Tibial artery (tissue), 4 donors: ENCODE results near the gene BRAT1.

ENCODE experiments used
- DNase-seq, 2 donors: peaks; one replicate each; pipeline ENCODE4 v3.0.0-alpha.2; 2019
- H3K27ac ChIP-seq, 2 donors: fragments of 200-600 bp; sonication (generic) in 1 of 2; 1 replicate in 1 of 2; 2 replicates in 1 of 2; pipeline ENCODE4 v1.5.1; 2018 to 2019; ENCODE audit warnings: mild to moderate bottlenecking in 1 of 2
- H3K27me3 ChIP-seq, 2 donors: fragments of 200-600 bp; sonication (generic) in 1 of 2; one replicate each; pipeline versions ENCODE4 v1.5.1 to v1.6.0; 2016 to 2019
- H3K36me3 ChIP-seq, 3 donors: fragments of 200-600 bp; sonication (generic) in 2 of 3; one replicate each; pipeline ENCODE4 v1.5.1; 2016 to 2019; ENCODE audit warnings: mild to moderate bottlenecking in 2 of 3
- H3K4me1 ChIP-seq, 4 donors: fragments of 200-600 bp; sonication (generic) in 2 of 4; 1 replicate in 3 of 4; 2 replicates in 1 of 4; pipeline ENCODE4 v1.5.1; 2016 to 2019
- H3K4me3 ChIP-seq, 2 donors: fragments of 200-600 bp; sonication (generic) in 1 of 2; 1 replicate in 1 of 2; 2 replicates in 1 of 2; pipeline ENCODE4 v1.5.1; 2018 to 2019; ENCODE audit warnings: mild to moderate bottlenecking in 2 of 2
- H3K9me3 ChIP-seq, 3 donors: fragments of 200-600 bp; sonication (generic) in 1 of 3; one replicate each; pipeline ENCODE4 v1.5.1; 2016 to 2019
- CTCF ChIP-seq, 2 experiments: fragments of 200-600 bp in 1 of 2; fragments of 450-650 bp in 1 of 2; IDR thresholded peaks; one replicate each; pipeline ENCODE4 v1.5.1; 2017 to 2019; ENCODE audit warnings: antibody characterized with exemption in 2 of 2, mild to moderate bottlenecking in 1 of 2, moderate library complexity in 1 of 2
- intact Hi-C: fragments of 100-400 bp; cut with DNase I; formaldehyde crosslinking; loops from one replicate; pipeline ENCODE4 v1.15.0; 2023; ENCODE audit warnings: low total_unique reads

The BRAT1 gene

GRCh38 chr7:2582006-2582735 is 26.8 kb upstream of the BRAT1 start:
- H3K4me3 ChIP-seq, result no peak overlapping the region
- intact Hi-C loops, result no loop called here
- no peak for DNase-seq
- peaks cover 22 to 54% (median 34%) of the 10 kb centered on the region in 3 donors for H3K36me3 ChIP-seq
- TF ChIP-seq CTCF (IDR thresholded peaks at IDR 0.05), result no peak
- no peaks in the 10 kb centered on the region for H3K27me3 ChIP-seq
- no peaks in the 10 kb centered on the region for H3K9me3 ChIP-seq
- H3K27ac ChIP-seq, result no peak overlapping the region
- H3K4me1 ChIP-seq, result no peaks in the 10 kb centered on the region

DNA sequence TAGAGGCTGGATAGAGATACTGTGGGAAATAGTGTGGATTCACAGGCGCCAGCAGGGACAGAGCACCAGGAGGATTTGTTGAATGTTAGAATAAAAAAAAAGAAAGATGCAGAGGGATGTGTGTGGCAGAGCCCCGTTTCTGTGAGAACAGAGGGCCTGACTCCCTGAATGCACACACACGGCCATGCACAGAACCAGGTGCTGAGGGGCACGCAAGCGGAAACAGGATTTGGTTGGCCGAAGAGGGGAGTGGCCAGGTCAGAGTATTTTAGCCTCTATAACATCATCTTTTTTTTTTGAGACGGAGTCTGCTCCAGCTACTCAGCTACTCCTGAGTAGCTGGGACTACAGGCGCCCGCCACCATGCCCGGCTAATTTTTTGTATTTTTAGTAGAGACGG is 25.3 kb upstream of the BRAT1 start:
- Histone ChIP-seq H3K36me3 (peaks cover 15 to 43% (median 21%) of the 10 kb centered on the region in 3 donors), H3K9me3 (no peaks in the 10 kb centered on the region), H3K4me3 (no peak overlapping the region), H3K27me3 (no peaks in the 10 kb centered on the region), H3K27ac (no peak overlapping the region), H3K4me1 (no peaks in the 10 kb centered on the region)
- no peak for TF ChIP-seq CTCF (IDR thresholded peaks at IDR 0.05)
- DNase-seq, result no peak
- intact Hi-C loops, result no loop called here

- no peaks in the 10 kb centered on the region for H3K27me3 ChIP-seq
- no peak overlapping the region for H3K27ac ChIP-seq
- no peaks in the 10 kb centered on the region for H3K9me3 ChIP-seq
- no peak for TF ChIP-seq CTCF (IDR thresholded peaks at IDR 0.05)
- no peak for DNase-seq
- H3K4me1 ChIP-seq, result no peaks in the 10 kb centered on the region
- no peak overlapping the region for H3K4me3 ChIP-seq
- intact Hi-C loops, result no loop called here
- peaks cover 11 to 48% (median 18%) of the 10 kb centered on the region in 3 donors for H3K36me3 ChIP-seq
These were observed 22.8 kb upstream of the BRAT1 start for GRCh38 chr7:2577914-2578680.

- intact Hi-C loops, result no loop called here
- Histone ChIP-seq H3K36me3 (peaks cover 11 to 53% (median 22%) of the 10 kb centered on the region in 3 donors), H3K4me1 (no peaks in the 10 kb centered on the region), H3K4me3 (no peak overlapping the region), H3K27ac (no peak overlapping the region), H3K9me3 (no peaks in the 10 kb centered on the region), H3K27me3 (no peaks in the 10 kb centered on the region)
- no peak for TF ChIP-seq CTCF (IDR thresholded peaks at IDR 0.05)
- no peak for DNase-seq
These were observed 21.6 kb upstream of the BRAT1 start for GRCh38 chr7:2576742-2577491.

DNA sequence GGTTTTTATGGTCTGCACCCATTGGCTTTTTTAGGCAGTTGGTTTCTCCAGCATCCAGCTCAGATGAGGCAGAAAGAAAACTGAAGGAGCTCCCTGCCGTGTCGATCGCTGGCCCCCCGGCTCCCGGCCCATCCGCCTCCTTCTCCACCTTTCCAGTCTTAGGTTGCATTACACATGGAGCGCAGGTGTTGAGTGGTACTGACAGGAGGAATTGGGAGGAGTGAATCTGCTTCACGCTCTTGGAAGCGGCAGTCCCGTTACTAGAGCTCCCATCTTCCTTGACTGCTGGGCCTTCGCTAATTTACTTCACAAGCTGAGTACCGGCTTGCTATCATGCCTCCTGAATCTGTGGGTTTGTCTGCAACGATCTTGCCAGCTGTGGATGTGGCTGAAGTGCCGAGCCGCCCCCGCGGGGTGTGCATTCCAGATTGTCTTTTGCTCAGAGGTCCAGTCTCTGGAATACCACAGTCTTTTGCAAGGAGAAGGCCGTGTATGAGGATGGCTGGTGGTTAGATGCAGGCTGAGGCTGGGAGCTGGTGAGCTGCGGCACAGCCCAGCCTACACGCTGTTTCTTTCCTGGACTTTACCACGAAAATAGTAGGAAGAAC is 20.5 kb upstream of the BRAT1 start:
- intact Hi-C loops, result no loop called here
- TF ChIP-seq CTCF (IDR thresholded peaks at IDR 0.05), result no peak
- peaks cover 11 to 56% (median 28%) of the 10 kb centered on the region in 3 donors for H3K36me3 ChIP-seq
- no peak for DNase-seq
- no peak overlapping the region for H3K4me3 ChIP-seq
- H3K4me1 ChIP-seq, result no peaks in the 10 kb centered on the region
- H3K9me3 ChIP-seq, result no peaks in the 10 kb centered on the region
- no peak overlapping the region for H3K27ac ChIP-seq
- no peaks in the 10 kb centered on the region for H3K27me3 ChIP-seq
